ENCODE measurements around the gene GPX3.

GPX3 gene

DNA sequence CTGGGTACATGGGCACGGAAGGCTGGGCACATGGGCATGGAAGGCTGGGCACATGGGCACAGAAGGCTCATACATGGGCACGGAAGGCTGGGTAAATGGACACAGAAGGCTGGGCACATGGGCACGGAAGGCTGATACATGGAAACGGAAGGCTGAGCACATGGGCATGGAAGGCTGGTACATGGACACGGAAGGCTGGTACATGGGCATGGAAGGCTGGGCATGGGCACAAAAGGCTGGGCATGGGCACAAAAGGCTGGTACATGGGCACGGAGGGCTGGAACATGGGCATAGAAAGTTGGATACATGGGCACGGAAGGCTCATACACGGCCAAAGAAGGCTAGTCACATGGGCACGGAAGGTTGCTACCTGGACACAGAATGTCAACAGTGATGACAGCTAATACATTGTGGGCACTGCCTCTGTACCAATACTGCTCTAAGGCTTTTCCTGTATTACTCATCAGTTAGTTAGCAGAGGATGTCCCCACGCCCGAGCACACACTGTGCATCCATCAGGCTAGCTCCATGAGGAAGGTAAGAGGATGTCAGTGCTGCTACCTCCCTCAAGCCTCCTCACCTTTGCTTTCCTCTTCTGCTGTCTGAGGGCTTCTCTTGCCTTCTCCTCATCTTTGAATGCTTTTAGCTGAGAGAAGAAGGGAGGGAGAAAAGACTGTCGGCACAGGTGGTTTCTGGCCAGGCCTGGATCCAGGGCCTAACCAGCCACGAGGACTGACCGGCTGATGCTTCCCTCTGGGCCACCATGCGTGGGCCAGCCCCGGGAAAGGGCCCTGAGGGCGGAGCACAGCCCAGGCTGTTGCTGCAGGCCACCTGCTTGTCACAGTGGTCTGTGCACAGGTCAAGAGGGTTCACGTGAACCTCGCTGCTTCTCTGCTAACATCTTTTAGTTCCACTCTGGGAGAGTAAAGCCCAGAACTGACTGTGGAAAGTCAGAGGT is 14.3 kb downstream of the GPX3 start:
- DNase-seq (ENCODE audit: low spot score), result peak; percentile 25

DNA sequence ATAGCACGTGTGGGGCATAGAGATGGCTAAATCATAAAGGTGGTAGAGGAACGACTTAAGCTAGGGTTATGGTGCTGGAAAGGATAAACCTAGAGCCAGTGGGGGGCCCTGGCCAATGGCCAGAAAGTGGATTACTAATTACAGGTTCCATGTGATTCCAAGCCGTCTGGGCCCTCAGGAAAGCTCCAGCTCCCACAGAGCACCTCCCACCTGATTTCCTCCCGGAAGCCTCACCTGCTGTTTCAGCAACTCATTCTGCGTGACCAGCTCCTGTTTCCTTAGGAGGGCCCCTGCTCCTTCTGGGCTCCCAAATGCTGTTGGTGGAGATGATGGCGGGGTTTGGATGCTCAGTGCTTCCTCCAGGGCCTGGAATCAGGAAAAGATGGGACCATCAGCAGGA is 16.2 kb downstream of the GPX3 start:
- no peak for DNase-seq (ENCODE audit: low spot score)

DNA sequence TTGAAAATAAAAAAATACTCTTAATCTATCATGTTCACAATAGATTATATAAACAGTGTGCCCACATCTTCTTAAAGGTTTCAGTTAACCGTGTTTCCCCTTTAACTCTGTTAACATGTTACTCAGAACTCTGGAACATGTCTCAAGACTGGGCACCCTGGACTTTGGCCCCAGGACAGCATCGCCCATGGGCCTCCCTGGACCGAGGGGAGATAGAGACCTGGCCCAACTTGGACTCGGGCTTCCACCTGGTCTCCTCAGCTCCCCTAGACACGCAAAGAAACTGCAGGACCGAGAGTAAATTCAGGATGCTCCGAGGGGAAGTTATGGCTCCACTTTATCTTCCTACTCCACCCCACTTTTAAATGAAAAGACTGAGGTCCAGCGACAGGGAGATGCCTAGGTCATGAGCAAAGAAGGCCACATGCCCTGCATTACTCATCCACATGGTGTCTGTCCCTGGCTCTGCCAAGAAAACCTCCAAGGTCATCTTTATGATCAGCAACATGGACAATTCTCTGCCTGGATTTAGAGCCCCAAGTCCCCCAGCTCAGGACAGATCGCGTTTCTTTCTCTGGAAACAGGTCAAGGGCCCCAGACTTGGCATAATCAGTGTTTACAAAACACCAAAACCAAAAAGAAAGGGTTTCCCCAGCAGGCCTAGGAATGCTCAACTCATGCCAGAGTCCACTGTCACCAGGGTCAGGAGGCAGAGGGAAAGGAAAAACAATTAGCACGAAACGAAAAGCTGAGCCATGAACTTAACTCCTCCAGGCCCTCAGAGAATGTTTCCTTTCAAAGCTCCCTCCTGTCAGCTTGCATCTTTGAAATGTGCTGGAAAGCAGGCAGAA is 17.4 kb downstream of the GPX3 start:
- no peak for DNase-seq (ENCODE audit: low spot score)

DNA sequence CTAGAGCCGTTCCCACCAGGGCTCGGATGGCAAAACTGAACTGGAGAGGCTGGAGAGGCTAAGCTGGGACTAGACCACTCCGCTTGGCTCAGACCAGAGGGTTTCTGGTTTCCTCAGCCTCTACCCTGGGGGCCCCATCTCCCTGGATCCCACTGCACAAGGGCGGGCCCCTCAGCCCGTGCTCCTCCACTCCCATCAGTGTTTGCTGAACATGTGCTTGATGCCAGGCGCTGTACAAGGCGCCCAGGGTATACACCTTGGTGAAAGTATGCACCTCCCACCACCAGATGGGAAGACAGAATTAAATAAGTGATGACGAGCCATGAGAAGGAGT is 18.0 kb downstream of the GPX3 start:
- DNase-seq (ENCODE audit: low spot score), result no peak

DNA sequence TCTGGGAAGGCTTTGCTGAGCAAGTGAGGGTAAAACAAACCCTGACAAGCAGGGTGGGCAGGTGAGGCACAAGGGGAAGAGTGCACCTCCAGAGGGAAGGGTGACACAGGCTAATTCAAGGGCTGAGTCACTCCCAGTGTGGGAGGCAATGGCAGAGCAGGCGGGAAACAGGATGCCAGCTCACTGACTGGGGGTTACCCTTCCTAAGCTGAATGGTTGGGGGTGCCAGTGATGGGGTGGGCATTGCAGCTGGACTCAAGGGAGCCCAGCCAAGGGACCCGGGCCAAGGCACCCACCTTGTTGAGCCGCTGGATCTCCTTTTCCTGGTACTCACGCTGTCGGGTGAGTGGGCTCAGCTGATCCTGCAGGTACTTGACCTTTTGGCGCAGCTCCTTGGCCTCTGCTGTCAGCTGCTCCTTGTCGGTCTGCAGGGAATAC is 18.4 kb downstream of the GPX3 start:
- no peak for DNase-seq (ENCODE audit: low spot score)

DNA sequence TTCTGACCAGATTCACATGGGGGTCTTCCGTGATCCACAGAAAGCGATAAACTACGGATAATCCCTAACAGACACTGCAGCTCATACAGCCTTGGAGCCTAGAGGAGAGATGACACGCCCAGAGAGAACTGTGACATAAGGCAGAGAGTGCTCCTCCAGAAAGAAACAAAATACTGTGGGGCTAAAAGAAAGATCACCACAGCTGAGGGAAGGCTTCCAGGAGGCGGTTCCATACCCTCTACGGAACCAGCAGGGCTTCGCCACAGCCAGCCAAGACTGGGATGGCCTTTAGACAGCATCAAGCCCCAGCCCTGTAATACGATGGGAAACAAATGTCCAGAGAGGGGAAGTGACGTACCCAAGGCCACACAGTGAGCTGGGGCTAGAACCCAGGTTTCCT is 19.3 kb downstream of the GPX3 start:
- no peak for DNase-seq (ENCODE audit: low spot score)

DNA sequence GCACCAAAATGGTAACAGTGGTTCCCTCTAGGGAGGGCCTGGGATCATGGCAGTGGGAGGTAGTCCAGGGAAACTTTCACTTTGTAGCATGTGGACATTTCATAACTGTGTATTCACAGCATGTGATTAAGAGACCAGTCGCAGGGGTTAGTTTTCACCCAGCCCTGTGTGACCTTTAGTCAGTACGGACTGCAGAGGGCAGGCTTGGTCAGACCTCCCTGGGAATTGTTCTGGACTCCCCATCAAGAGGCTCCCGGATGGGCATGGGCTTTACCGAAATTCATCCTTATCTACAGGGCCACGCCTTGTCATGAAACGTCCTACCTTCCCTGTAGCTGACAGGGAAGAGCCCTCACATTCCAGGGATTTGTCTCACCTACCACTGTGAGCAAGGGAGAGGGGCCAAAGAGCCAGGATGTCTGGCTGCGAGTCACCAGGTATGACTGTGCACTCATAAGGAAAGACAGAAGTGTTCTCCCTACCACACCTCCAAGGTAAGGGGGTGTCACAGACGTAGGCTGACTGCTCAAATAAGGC is 19.9 kb downstream of the GPX3 start:
- peak; percentile 74 for DNase-seq (ENCODE audit: low spot score)

DNA sequence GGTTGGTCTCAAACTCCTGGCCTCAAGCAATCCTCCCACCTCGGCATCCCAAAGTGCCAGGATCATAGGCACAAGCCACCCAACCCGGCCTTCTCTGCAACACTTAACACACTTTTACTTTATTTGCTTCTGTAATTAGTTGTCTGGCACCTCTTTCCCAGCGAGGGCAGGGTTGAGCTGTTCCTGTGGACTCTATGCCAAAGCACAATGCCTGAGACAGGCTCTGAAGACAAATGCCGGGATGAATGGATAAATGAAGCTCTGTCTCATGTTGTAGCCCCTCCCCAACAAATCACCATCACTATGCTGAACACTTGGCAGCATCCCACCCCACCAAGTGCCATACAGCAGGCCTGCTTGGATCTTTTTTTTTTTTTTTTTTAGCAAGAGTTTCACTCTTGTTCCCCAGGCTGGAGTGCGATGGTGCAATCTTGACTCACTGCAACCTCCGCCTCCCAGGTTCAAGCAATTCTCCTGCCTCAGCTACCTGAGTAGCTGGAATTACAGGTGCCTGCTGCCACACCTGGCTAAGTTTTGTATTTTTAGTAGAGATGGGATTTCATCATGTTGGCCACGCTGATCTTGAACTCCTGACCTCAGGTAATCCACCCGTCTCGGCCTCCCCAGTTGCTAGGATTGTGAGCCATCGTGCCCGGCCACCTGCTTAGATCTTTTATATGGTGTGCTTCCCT is 21.3 kb downstream of the GPX3 start:
- DNase-seq (ENCODE audit: low spot score), result no peak

DNA sequence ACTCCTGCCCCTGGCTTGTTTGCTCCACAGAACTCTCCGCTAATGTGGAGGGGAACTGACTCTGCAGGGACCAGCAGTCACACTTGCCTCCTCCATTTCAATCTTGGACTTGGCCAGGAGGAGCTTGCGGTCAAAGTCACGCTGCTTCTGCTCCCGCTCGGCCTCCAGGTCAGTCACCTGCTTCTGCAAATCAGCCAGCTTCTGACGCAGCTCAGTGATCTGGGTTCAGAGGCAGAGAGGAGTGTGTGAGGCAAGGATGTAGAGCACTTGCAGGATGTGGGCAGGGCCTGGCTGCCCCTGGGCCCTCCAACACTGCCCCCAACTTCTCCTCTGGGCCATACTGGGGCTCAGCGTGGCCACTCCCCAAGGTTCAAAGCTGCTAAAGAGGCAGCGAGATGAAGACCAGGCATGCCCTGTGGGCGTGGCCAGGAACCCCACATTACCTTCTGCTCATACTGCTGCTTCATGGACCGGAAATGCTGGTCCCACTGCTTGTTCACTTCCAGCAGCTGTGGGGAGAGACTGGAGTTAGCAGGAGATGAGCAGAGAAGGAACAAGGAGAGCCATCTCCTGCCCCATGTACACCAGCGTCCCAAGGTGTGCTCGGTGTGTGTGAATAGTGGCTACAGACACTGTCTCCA is 22.2 kb downstream of the GPX3 start:
- DNase-seq (ENCODE audit: low spot score), result no peak

DNA sequence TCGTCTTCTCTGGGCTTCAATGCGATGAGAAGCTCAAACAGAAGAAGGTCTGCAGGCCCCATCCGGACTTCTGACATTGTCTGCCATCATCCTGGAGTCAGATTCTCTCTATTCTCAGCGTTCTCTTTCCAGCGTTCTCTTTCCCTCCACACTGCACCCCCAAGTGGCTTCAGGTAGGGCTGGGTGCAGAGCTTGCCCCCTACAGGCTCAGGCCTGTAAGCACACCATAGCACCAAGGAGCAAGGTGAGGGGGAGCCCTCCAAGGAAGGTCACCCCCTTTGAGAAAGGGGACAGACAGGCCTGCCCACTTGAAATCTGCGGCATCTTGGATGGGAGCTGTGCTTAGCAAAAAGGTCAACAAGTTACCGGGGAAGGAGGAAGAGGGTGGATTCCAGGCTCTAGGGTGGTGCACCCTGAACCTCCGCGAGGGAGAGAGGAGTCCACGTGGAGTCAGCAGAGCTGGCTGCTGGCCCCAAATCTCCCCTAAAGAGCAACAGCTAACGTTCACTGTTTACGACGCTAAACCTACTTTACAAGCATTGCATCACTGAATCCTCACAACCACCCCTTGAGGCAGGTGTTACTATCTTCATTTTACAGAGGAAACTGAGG is 27.5 kb downstream of the GPX3 start:
- DNase-seq (ENCODE audit: low spot score), result no peak

DNA sequence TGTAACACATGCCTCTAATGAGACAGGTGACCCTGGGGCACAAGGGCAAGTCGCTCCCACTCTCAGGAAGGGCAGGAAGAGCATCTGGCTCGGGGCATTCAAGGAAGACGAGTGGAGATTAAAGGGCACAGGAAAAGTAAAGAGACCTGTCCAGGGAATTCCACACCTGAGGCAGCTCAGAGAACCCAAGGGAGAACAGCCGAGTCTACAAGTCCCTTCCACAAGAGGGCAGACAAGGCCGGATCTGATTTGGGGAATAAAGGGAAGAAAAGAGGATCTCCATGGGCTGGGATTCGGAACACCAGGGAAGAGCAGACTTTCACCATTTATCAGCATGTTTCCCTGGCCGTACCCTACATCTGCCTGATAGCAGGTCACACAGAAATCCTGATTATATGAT is 28.1 kb downstream of the GPX3 start:
- no peak for DNase-seq (ENCODE audit: low spot score)

DNA sequence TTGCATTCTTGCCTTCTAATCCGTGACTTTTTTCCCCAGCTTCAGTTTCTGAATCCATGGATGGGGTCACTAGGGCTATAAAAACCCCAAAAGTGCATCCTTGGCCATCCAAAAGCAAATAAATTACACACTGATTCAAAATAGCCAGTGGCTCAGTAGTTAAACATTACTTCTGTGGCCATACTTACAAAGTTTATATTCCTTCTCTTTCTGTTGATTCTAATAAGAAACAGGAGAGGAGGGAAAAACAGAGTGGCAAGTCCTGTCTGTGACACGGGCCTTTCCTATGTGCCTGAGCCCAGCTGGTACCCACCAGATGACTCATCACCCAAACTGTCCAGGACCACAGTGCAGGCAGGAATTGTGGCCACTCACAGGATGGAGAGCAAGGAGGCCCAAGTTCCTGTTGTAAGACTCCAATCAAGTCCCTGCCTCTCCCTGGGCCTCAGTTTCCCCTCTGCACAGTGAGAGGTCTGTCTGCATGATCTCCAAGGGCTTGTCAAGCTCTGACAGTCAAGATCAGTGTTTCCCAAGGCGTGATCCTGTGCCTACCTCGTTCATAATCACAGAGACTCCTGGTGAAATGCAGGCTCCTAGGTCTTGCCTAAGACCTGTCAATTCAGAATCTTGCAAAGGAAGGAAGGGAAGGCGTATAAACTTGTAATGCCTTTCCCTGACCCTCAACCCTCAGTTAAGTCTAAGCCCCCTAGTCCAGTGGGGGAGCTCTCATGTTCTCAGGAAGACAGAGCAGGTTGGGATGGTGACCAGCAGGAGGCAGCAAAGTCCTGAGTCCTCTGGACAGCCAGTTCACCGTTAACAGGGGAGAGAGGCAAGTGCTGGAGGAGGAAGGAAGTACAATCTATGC is 30.9 kb downstream of the GPX3 start:
- peak; percentile 72 for DNase-seq (ENCODE audit: low spot score)

DNA sequence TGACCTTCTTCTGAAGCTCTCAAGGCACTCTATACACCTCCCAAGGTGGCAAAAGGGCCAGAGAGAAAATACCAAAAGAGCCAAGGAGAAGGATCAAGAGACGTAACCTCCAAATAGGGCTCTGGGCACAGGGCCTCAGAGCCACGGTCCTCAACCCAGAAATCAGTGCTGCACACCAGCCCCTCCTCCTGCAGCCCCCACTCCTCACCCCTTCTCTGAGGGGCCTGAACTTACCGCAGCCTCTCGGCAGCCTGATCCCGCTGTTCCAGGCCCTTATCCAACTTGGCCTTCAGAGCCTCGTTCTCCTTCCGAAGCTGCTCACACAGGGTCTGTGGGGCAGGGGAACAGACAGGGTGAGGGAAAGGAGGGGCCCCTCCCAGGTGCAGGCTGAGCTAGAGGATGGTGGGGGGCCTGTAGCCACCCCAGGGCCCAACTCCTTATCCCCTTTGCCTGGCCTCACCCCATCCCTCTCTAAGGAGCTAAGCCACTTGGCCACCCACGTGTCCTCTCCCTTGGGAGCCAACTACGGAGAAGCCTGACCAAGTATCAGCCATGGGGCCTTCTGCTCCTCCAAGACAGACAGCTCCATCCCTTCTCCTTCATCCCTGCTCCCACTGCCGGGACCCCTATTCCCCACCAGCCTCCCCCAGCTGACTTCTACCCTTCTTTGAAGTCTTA is 31.7 kb downstream of the GPX3 start:
- DNase-seq (ENCODE audit: low spot score), result no peak

DNA sequence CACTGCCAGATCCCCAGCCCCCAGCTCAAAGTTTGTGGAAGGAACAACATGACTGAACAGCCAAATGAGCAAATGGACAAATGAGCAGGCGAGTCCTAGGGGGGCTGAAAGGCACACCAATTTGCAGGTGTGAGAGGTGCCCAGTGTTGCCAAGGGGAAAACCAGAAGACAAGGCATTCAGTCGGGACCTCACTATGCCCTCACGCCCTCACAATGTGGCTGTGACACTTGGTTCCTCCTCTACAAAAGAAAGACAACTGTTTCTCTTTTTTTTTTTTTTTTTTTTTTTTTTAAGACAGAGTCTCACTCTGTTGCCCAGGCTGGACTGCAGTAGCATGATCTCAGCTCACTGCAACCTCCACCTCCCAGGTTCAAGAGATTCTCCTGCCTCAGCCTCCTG is 32.4 kb downstream of the GPX3 start:
- DNase-seq (ENCODE audit: low spot score), result no peak

DNA sequence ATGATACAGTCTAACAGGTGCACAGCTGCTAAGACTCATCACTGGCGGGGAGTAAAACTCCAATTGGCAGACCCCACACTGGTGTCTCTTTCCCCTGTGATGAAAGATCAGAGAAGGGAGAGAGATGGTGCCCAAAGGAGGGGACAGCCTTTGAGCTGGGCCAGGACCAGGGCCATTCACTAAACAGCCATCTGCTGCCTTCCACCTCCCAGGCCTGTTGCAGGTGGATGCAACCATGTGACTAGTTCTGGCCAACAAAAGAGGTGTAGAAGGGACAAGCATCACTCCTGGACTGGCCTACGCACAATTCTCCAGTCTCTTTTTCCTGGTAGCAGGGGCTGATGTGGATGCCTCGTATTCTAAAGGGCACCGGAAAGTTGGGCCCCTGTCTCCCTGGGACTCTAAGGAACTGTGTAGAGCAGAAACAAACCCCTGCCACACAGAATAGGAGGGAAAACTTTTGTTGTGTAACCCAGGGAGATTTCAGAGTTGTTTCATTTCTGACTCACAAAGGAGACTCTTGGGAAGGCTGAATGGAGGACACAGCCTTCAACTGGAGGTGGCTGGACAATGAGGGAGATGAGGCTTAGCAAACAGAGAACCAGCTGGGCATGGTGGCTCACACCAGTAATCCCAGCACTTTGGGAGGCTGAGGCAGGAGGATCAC is 33.5 kb downstream of the GPX3 start:
- DNase-seq (ENCODE audit: low spot score), result no peak

DNA sequence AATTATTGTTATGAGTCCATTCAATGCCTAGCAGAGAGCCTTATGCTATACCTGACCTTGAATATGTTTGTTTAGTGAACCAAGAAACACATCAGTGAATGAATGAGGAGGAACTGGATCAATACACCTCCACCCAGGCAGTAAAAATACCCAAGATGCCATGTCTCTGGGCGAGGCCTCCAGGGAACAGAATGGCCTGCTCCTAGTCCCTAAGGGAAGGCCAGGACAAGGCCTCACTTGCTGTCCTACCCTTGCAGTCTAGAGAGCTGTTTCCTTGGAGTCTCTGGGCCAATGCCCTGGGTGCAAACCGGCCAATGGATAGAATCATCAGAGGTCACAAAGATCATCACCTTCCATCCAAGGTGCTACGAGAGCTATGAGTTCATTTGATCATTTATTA is 34.3 kb downstream of the GPX3 start:
- DNase-seq (ENCODE audit: low spot score), result peak; percentile 69

DNA sequence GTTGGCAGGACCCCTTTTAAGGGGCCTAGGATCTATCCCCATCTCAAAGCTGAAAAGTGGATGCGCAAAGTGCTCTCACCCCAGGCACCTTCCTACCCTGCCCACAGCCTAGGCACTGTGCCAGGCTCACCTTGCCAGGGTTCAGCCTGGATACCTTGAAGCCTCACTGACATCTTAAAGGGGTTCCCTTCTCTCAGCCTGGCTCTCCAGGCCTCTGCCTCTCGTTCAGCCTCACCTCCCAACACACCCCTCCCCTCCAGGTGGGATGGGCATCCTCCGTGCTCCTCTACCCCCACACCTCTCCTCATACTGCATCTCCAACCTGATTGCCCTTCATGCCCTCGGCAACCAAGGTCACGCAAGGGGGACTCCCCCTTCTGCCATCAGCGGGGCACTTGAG is 34.9 kb downstream of the GPX3 start:
- DNase-seq (ENCODE audit: low spot score), result no peak

DNA sequence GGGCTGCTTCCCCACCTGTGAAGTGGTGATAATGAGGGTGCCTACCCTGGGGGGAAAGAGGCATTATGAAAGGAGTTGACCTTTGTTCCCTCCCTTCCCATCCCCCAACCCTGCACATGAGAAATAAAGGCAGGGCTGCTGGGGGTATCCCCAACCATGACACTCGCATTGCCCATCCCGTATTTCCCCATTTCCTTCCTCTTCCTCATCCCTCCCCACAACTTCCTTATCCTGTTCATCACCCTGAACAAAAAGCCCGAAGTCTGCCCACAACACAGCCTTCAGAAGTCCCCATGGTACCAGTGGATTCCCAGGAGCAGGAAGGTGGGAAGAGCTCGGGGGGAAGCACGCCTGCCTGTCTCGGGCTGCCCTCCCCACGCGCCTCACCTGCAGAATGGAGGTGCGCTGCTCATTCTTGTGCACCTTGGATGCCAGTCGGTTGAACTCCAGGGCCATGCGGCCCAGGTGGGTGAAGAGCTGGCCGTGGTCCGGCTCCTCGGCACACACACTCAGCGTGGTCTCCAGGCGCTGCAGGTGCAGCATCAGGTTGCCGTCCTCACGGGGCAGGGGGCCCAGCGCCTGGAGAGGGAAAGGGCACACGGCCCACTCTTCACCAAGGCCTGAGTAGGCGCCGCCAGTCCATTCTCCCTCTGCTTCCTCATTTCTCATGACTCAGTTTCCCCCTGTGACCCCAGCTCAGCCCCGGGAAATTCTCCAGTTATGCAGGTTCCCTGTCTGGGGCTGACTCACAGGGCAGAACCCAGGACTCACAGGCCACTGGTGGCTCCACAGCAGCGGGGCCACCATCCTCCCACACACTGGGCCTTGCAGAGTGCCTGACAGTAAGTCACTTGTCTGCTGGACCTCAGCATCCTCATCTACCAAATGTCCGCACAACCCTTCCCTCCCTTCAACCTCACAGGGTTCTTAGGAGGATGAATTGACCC is 36.3 kb downstream of the GPX3 start:
- DNase-seq (ENCODE audit: low spot score), result no peak
